Measurements from ENCODE around the gene ZC3H12A. TPM values are rescaled to one million over a fixed set of nuclear protein-coding genes. Genes with fewer than 3 reads are reported as not detected.
"Not testable (repeated sequence)": the region's sequence is repeated elsewhere in the genome, so short reads cannot be mapped to it uniquely, and the experiment has no call there.

ZC3H12A gene
- total RNA-seq, 1 donor from 2014 or later, result 51.6 TPM

DNA sequence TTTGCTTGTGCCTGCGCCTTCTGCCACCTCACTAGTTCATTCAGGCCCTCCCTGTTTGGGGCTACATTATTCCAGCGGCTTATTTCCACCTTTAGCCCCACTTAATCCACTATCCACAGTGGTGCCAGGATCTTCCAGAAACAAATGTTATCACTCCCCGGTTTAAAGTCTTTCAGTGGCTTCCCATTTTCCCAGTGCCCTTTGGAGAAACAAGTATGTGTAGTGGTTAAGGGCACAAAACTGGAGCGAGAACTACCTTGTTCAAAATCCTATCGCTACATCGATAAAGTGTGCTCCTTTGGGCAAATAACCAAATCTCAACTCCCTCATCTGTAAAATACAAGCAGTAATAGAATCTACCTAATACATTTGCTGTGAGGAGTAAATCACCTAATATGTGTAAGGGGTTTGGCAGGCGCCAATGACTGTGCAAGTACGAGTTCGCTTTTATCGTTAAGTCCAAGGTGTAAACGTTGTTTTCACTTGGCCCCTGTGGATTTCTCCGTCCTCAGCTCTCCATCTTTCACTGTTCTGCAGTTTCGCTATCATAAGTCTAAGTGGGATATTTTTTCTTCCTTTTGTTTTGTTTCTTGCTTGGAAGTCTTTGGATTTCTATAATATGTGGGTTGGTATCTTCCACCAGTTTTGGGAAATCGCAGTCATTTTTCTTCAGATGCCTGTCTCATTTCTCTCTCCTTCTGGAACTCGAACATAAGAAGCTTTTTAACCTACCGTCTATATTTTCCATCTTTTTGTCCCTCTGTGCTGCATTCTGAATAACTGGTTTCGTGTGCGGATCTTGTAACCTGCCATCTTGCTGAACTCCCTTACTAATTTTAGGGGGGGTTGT, 41.0 kb downstream of the ZC3H12A start:
- intact Hi-C loops (cut with DNase I), result no loop called here
- Histone ChIP-seq H3K36me3 (peaks cover 0 to 11% of the 10 kb centered on the region in 2 donors), H3K27me3 (no peaks in the 10 kb centered on the region), H3K9me3 (no peaks in the 10 kb centered on the region), H3K4me3 (peak overlapping the region; percentile 90 to 93), H3K27ac (peak overlapping the region; percentile 87), H3K4me1 (peaks cover 36% of the 10 kb centered on the region)
- TF ChIP-seq POLR2AphosphoS5 (IDR thresholded peaks at IDR 0.05; ENCODE audit: insufficient read depth in 1 of 2, low read depth in 1 of 2), result no peak
- no peak for TF ChIP-seq CTCF (IDR thresholded peaks at IDR 0.05)
- no peak for TF ChIP-seq POLR2A (IDR thresholded peaks at IDR 0.05)
- DNase-seq (ENCODE audit: extremely low spot score in 2 of 2), result no peak

DNA sequence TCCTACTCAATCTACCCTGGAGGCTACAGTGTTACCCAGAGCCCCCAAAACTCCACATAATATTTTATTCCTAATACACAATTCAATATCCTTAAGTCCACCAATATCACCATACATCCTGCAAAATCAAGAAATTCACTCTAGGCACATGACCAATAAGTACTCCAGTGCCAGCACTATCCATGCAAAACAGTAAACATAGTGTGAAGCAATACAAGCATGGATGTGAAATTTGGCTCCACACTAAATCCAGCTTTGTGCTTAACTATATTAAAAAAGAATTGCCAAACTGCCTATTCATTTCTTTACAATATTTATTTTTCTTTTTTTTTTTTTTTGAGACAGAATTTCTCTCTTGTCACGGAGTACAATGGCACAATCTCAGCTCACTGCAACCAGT, 43.2 kb downstream of the ZC3H12A start:
- peaks cover 22% of the 10 kb centered on the region for H3K4me1 ChIP-seq
- no peak overlapping the region for H3K27ac ChIP-seq
- no peak overlapping the region for H3K4me3 ChIP-seq
- intact Hi-C loops (cut with DNase I), result no loop called here
- TF ChIP-seq POLR2A (IDR thresholded peaks at IDR 0.05) (no peak), CTCF (IDR thresholded peaks at IDR 0.05) (no peak), POLR2AphosphoS5 (IDR thresholded peaks at IDR 0.05; ENCODE audit: insufficient read depth in 1 of 2, low read depth in 1 of 2) (no peak)
- no peak for DNase-seq (ENCODE audit: extremely low spot score in 2 of 2)
- no peaks in the 10 kb centered on the region for H3K36me3 ChIP-seq
- H3K27me3 ChIP-seq, result no peaks in the 10 kb centered on the region
- no peaks in the 10 kb centered on the region for H3K9me3 ChIP-seq

- intact Hi-C loops (cut with DNase I); H3K9me3 ChIP-seq; H3K36me3 ChIP-seq; H3K27me3 ChIP-seq; H3K4me3 ChIP-seq; DNase-seq (ENCODE audit: extremely low spot score in 2 of 2); H3K27ac ChIP-seq: not testable (repeated sequence)
- H3K4me1 ChIP-seq, result peaks cover 16% of the 10 kb centered on the region
Measured at GRCh38 chr1:37518241-37518640, 43.9 kb downstream of the ZC3H12A start.

GRCh38 chr1:37518929-37519328, 44.5 kb downstream of the ZC3H12A start:
- H3K36me3 ChIP-seq; intact Hi-C loops (cut with DNase I); H3K27me3 ChIP-seq; H3K27ac ChIP-seq; H3K4me1 ChIP-seq; DNase-seq (ENCODE audit: extremely low spot score in 2 of 2); H3K9me3 ChIP-seq; H3K4me3 ChIP-seq: not testable (repeated sequence)

DNA sequence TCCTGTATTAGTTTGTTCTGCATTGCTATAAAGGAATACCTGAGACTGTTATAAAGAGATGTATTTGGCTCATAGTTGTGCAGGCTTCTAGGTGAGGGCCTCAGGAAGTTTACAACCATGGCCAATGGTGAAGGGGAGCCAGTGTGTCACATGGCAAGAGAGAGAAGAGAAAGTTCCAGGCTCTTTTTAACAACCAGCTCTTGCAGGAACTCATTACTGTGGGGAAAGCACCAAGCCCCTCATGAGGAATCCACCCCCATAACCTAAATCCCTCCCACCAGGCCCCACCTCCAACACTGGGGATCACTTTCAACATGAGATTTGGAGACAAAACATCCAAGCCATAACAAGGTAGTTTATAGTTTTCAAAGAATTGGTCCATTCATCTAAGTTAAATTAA, 45.2 kb downstream of the ZC3H12A start:
- intact Hi-C loops (cut with DNase I), result no loop called here
- no peak overlapping the region for H3K27ac ChIP-seq
- no peak for DNase-seq (ENCODE audit: extremely low spot score in 2 of 2)
- no peak overlapping the region for H3K4me3 ChIP-seq
- H3K36me3 ChIP-seq, result no peaks in the 10 kb centered on the region
- peaks cover 8% of the 10 kb centered on the region for H3K4me1 ChIP-seq
- TF ChIP-seq POLR2AphosphoS5 (IDR thresholded peaks at IDR 0.05; ENCODE audit: insufficient read depth in 1 of 2, low read depth in 1 of 2) (no peak), CTCF (IDR thresholded peaks at IDR 0.05) (no peak), POLR2A (IDR thresholded peaks at IDR 0.05) (no peak)
- H3K9me3 ChIP-seq, result no peaks in the 10 kb centered on the region
- H3K27me3 ChIP-seq, result no peaks in the 10 kb centered on the region

DNA sequence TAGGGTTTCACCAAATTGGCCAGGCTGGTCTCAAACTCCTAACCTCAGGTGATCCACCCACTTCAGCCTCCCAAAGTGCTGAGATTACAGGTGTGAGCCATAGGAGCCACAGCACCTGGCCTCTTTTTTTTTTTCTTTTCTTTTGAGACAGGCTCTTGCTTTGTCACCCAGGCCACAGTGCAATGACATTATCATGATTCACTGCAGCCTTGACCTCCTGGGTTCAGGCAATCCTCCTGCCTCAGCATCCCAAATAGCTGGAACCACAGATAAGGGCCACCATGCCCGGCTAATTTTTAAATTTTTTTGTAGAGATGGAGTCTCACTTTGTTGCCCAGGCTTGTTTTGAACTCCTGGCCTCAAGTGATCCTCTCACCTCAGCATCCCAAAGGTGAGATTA, 55.5 kb downstream of the ZC3H12A start:
- H3K36me3 ChIP-seq; H3K27me3 ChIP-seq; H3K9me3 ChIP-seq; intact Hi-C loops (cut with DNase I); H3K27ac ChIP-seq; DNase-seq (ENCODE audit: extremely low spot score in 2 of 2); H3K4me3 ChIP-seq: not testable (repeated sequence)
- H3K4me1 ChIP-seq, result peaks cover 14% of the 10 kb centered on the region

- Histone ChIP-seq H3K4me1 (peaks cover 14% of the 10 kb centered on the region), H3K36me3 (peaks cover 0 to 17% of the 10 kb centered on the region in 2 donors)
- H3K9me3 ChIP-seq; DNase-seq (ENCODE audit: extremely low spot score in 2 of 2); H3K27ac ChIP-seq; intact Hi-C loops (cut with DNase I); H3K4me3 ChIP-seq; H3K27me3 ChIP-seq: not testable (repeated sequence)
Measured at GRCh38 chr1:37532418-37533156, 58.2 kb downstream of the ZC3H12A start.

All from vagina (tissue), 2 donors.